Measurements from ENCODE around the gene TMEM219. TPM values are rescaled to one million over a fixed set of nuclear protein-coding genes. Genes with fewer than 3 reads are reported as not detected.
"Not testable (repeated sequence)": the region's sequence is repeated elsewhere in the genome, so short reads cannot be mapped to it uniquely, and the experiment has no call there.

The TMEM219 gene
- total RNA-seq, 2 donors from 2014 or later: 149 to 174 TPM

DNA sequence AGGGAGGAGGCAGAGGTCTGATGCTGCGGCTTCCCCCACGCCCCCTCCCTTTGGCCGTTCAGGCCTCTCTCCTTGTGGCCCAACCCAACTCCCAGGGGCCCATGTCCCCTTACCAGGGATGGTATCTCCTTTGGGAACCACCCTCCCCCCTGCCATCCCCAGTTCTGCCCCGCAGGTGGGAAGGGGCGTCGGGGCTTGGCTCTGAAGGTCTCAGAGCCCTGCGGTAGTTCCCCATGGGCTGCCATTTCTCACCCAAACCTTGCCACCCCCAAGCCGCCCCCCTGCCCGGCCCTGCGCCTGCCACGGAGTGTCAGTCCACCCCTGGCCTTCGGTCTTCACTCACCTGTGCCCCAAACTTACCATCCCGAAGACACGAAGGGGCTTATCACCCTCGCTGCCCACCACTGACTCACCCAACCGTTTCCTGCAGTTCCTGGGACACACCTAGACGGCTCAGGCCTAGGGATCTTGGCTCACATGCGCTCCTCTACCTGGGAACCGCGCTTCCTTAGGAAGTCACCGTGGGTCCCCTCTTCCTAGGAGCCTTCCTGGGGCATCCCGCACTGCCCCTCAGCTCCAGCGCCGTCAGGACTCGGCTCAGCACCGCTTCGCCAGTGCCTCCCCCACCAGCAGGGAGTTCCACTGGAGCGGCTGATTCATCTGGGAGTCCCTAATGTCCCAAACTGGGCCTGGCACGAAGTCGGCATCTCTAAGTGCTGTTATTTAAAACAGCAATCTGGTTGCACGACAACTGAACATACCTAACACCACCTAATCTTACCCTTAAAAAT lies 50.0 kb downstream of the TMEM219 start:
- Histone ChIP-seq H3K9me3 (no peaks in the 10 kb centered on the region), H3K27me3 (peaks cover 14% of the 10 kb centered on the region), H3K4me1 (peaks cover 14% of the 10 kb centered on the region), H3K9ac (ENCODE audit: low read depth in 2 of 2, low read length in 2 of 2) (no peak overlapping the region), H3K36me3 (no peaks in the 10 kb centered on the region), H3K4me3 (no peak overlapping the region), H3K27ac (no peak overlapping the region)
- intact Hi-C loops (cut with DNase I): no loop called here
- DNase-seq: no peak
- TF ChIP-seq CTCF (IDR thresholded peaks at IDR 0.05): no peak

- H3K9ac ChIP-seq (ENCODE audit: low read depth in 2 of 2, low read length in 2 of 2); intact Hi-C loops (cut with DNase I); H3K9me3 ChIP-seq; H3K27ac ChIP-seq; H3K4me3 ChIP-seq; DNase-seq; H3K36me3 ChIP-seq: not testable (repeated sequence)
- Histone ChIP-seq H3K4me1 (peaks cover 14% of the 10 kb centered on the region), H3K27me3 (peaks cover 14% of the 10 kb centered on the region)
Observed at GRCh38 chr16:30012598-30012997, 50.7 kb downstream of the TMEM219 start.

- H3K4me3 ChIP-seq; DNase-seq; H3K27ac ChIP-seq; intact Hi-C loops (cut with DNase I); H3K36me3 ChIP-seq; H3K9me3 ChIP-seq; H3K27me3 ChIP-seq; H3K9ac ChIP-seq (ENCODE audit: low read depth in 2 of 2, low read length in 2 of 2): not testable (repeated sequence)
- H3K4me1 ChIP-seq: peaks cover 11% of the 10 kb centered on the region
Observed at GRCh38 chr16:30015450-30015849, 53.6 kb downstream of the TMEM219 start.

DNA sequence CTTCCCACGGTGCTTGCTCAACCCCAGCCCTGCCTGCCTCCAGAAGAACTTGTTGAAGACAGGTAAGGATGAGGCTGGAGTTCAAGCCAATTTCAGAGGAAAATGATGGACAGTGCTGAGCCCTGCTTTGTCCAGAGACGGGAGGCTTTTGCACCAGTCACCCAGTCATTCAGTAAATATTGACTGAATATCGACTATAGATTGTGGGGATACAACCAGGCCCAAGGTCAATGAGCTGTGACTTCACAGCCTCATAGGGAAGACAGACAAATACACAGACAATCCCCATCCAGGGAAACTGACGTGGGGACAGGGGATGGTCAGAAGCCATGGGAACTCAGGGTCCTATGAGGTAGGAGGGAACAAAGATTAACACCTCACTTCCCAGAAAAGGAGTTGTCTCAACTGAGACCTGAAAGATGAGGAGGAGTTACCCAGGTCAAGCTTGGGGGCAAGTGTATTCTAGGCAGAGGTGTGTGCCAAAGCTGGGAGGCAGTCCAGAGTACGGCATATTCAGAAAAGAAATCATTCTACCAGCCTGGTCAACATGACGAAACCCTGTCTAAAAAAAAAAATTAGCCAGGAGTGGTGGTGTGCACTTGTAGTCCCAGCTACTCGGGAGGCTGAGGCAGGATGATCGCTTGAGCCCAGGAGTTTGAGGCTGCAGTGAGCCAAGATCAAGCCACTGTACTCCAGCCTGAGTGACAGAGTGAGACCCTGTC lies 54.8 kb downstream of the TMEM219 start:
- H3K9ac ChIP-seq (ENCODE audit: low read depth in 2 of 2, low read length in 2 of 2): no peak overlapping the region
- H3K27ac ChIP-seq: no peak overlapping the region
- no peaks in the 10 kb centered on the region for H3K4me1 ChIP-seq
- no peak overlapping the region for H3K4me3 ChIP-seq
- TF ChIP-seq CTCF (IDR thresholded peaks at IDR 0.05): no peak
- no peaks in the 10 kb centered on the region for H3K27me3 ChIP-seq
- no peaks in the 10 kb centered on the region for H3K36me3 ChIP-seq
- intact Hi-C loops (cut with DNase I): no loop called here
- no peak for DNase-seq
- H3K9me3 ChIP-seq: no peaks in the 10 kb centered on the region

DNA sequence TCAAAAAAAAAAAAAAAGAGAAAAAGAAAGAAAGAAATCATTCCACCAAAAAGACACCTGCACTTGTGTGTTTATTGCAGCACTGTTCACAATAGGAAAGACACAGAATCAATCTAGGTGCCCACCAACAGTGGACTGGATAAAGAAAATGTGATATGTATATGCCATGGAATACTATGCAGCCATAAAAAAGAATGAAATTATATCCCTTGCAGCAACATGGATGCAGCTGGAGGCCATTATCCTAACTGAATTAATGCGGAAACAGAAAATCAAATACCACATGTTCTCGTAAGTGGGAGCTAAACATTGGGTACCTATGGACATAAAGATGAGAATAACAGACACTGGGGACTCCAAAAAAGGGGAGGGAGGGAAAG lies 55.4 kb downstream of the TMEM219 start:
- Histone ChIP-seq H3K9me3 (no peaks in the 10 kb centered on the region), H3K27ac (no peak overlapping the region), H3K36me3 (no peaks in the 10 kb centered on the region), H3K4me1 (no peaks in the 10 kb centered on the region), H3K27me3 (no peaks in the 10 kb centered on the region), H3K4me3 (no peak overlapping the region), H3K9ac (ENCODE audit: low read depth in 2 of 2, low read length in 2 of 2) (no peak overlapping the region)
- DNase-seq: no peak
- no peak for TF ChIP-seq CTCF (IDR thresholded peaks at IDR 0.05)
- intact Hi-C loops (cut with DNase I): no loop called here

DNA sequence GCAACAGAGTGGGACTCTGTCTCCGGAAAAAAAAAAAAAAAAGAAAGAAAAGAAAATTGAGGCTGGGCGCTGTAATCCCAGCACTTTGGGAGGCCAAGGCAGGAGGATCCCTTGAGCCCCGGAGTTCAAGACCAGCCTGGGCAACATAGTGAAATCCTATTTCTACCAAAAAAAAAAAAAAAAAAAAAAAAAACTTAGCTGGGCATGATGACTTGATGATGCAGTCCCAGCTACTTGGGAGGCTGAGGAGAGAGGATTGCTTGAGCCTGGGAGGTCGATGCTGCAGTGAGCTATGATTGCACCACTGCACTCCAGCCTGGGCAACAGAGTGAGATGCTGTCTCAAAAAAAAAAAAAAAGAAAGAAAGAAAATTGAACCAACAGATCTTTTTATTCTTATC lies 56.1 kb downstream of the TMEM219 start:
- DNase-seq; H3K27ac ChIP-seq; H3K27me3 ChIP-seq; H3K36me3 ChIP-seq; intact Hi-C loops (cut with DNase I); H3K4me1 ChIP-seq; H3K9ac ChIP-seq (ENCODE audit: low read depth in 2 of 2, low read length in 2 of 2); H3K4me3 ChIP-seq; H3K9me3 ChIP-seq: not testable (repeated sequence)

GRCh38 chr16:30018731-30019158 lies 56.9 kb downstream of the TMEM219 start:
- intact Hi-C loops (cut with DNase I): no loop called here
- no peak for TF ChIP-seq CTCF (IDR thresholded peaks at IDR 0.05)
- Histone ChIP-seq H3K4me3 (no peak overlapping the region), H3K4me1 (no peaks in the 10 kb centered on the region), H3K9ac (ENCODE audit: low read depth in 2 of 2, low read length in 2 of 2) (no peak overlapping the region), H3K9me3 (no peaks in the 10 kb centered on the region), H3K27ac (no peak overlapping the region), H3K27me3 (no peaks in the 10 kb centered on the region), H3K36me3 (no peaks in the 10 kb centered on the region)
- no peak for DNase-seq
